ENCODE data around the gene PITX2. TPM values are rescaled to one million over a fixed set of nuclear protein-coding genes. Genes with fewer than 3 reads are reported as not detected.
A peak's percentile ranks its signal among the peaks of the same experiment; 100 is the strongest.

The PITX2 gene
- total and polyA plus RNA-seq, 2 of the 8 experiments (the other 6 are each of a cell fraction or from before 2014, with no cell fraction given) = 0.09 to 0.67 TPM

DNA sequence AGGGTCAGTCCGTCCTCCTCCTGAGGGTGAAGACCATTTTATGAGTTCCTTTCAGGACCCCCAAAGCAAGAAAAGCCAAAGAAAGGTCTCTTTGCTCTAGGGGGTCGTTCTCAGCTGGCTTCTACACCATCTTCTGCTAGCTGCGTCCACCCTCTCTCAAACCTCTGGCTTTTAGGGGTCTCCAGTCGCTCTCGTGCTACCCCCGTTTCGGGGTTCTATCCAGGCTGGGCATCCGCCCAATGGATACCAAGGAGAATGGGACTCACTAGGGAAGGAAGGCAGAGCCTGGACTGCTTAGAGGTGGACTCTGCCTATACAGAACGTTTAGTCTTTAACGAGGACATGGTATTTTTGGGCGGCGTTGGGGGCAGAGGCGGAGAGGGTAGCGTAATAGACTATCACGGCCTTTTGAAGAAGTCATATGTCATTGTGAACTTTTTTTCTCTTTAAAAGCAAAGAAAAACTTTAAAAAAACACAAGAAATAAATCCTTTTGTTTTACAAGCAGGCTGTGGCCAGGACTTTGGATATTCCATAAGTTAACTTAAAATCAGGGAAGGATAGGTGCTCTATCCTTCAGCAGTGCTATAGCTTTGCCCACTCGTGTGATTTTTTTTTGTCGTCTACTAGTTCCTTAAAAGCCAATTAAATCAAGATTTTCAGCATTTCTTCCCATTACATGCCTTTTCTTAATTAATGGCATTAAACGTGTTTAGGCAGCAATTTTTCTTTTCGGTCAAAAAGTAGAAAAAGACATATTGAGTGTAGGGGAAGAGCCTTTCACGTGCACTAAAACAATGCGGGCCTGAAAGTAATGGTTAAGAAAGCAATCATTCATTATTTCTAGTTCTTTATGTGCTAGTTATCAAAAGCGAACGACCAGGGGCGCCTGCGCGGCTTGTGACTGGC lies 7.2 kb upstream of the PITX2 start (continued):
- TF ChIP-seq PHF8 (conservative IDR thresholded peaks at IDR 0.05; ENCODE audit: low read depth, low read length) = no peak
- no peak for TF ChIP-seq POLR2AphosphoS5 (IDR thresholded peaks at IDR 0.05; ENCODE audit: low read depth, low read length)
- no peak for TF ChIP-seq GTF2F1 (IDR thresholded peaks at IDR 0.05; ENCODE audit: borderline replicate concordance, low read depth, low read length)
- TF ChIP-seq POLR2A (IDR thresholded peaks at IDR 0.05; ENCODE audit: control extremely low read depth in 1 of 2, low read depth in 2 of 2, low read length in 2 of 2) = no peak
- no peak for TF ChIP-seq CBX5 (IDR thresholded peaks at IDR 0.05; ENCODE audit: low read depth, low read length)
- no peak for TF ChIP-seq EGR1 (IDR thresholded peaks at IDR 0.05; ENCODE audit: borderline replicate concordance, low read depth, low read length)
- TF ChIP-seq EP300 (IDR thresholded peaks at IDR 0.05; ENCODE audit: borderline replicate concordance in 1 of 2, low read depth in 2 of 2, low read length in 2 of 2) = no peak
- no peak for TF ChIP-seq BACH1 (IDR thresholded peaks at IDR 0.05; ENCODE audit: low read length)
- TF ChIP-seq NRF1 (IDR thresholded peaks at IDR 0.05; ENCODE audit: low read depth, low read length) = peak; percentile 34; the same call in 1 of the 2 replicates
- TF ChIP-seq RNF2 (IDR thresholded peaks at IDR 0.05; ENCODE audit: borderline replicate concordance, low read depth, low read length, missing control alignments, poor library complexity, severe bottlenecking) = peak; percentile 78
- no peak for TF ChIP-seq BRCA1 (IDR thresholded peaks at IDR 0.05; ENCODE audit: low read depth, low read length)
- TF ChIP-seq SUZ12 (IDR thresholded peaks at IDR 0.05; ENCODE audit: low read length) = peak; percentile 81
- TF ChIP-seq CREB1 (IDR thresholded peaks at IDR 0.05) = no peak
- no peak for TF ChIP-seq GABPA (IDR thresholded peaks at IDR 0.05; ENCODE audit: borderline replicate concordance, insufficient read depth, low read length)
- TF ChIP-seq, protein P1, sequence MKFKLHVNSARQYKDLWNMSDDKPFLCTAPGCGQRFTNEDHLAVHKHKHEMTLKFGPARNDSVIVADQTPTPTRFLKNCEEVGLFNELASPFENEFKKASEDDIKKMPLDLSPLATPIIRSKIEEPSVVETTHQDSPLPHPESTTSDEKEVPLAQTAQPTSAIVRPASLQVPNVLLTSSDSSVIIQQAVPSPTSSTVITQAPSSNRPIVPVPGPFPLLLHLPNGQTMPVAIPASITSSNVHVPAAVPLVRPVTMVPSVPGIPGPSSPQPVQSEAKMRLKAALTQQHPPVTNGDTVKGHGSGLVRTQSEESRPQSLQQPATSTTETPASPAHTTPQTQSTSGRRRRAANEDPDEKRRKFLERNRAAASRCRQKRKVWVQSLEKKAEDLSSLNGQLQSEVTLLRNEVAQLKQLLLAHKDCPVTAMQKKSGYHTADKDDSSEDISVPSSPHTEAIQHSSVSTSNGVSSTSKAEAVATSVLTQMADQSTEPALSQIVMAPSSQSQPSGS (IDR thresholded peaks at IDR 0.05; ENCODE audit: low read length) = no peak
- TF ChIP-seq MAX (IDR thresholded peaks at IDR 0.05) = no peak
- no peak for TF ChIP-seq CHD2 (IDR thresholded peaks at IDR 0.05; ENCODE audit: low read length)
- no peak for TF ChIP-seq SP1 (IDR thresholded peaks at IDR 0.05; ENCODE audit: low read depth, low read length)
- TF ChIP-seq SRF (IDR thresholded peaks at IDR 0.05; ENCODE audit: low read depth, low read length) = no peak
- peak; percentile 85 for TF ChIP-seq EZH2 (IDR thresholded peaks at IDR 0.05; ENCODE audit: low read depth, low read length, severe bottlenecking)
- TF ChIP-seq SAP30 (IDR thresholded peaks at IDR 0.05; ENCODE audit: insufficient read depth, insufficient replicate concordance, low read length) = no peak
- peak; percentile 63; the same call in 1 of the 2 replicates for TF ChIP-seq CBX8 (IDR thresholded peaks at IDR 0.05; ENCODE audit: borderline replicate concordance, low read depth, low read length)
